SIG-M5 treated with dmso at 0.1 percent for 504 hours (cell line): ENCODE measurements around the gene NAT9.

ENCODE experiments used
- DNase-seq: peaks from one replicate; lab custom pipeline; 2025; ENCODE audit not compliant: unreplicated experiment; lab: John Stamatoyannopoulos, UW

Gene NAT9

GRCh38 chr17:74776044-74776962 is at the start of gene NAT9:
Gene NAT9, minus strand, starts transcription at chr17:74776345. Its CDS starts 647 bp downstream, at chr17:74775698.
- peak; percentile 94 for DNase-seq

DNA sequence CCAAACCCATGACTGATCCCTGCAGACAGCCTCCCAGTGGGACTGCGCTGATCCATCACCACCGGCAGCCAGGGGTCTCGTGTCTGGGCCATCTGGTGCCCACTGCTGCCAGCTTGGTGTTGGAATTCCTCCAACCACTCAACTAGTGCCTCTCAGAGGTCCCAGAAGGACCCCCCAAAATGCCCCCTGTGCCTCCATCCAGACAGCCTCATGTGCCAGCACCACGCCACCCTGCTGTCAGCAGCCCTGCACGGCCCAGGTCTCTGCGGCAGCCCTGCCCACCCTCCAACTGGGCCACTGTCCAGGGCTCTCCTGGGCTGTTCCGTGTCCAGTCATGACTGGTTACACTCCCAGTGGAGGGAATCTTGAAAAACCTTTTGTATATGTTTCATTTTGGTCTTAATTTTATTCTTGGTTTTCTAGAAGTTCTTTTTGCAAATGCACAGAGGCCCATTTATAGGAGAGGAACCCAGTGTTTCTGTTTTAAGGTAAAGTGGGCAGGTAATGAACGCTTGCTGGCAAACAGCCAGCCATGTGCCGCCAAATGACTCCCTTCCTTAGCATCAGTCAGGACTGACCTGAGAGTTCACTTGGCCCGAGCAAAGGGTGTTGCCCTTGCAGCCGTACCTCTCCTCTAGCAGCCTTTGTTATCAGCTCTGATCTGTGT is 48.9 kb upstream of the NAT9 start:
- DNase-seq, result no peak

- no peak for DNase-seq
These were observed 46.8 kb upstream of the NAT9 start for GRCh38 chr17:74822939-74823367.

GRCh38 chr17:74822335-74822938 is 46.3 kb upstream of the NAT9 start:
- DNase-seq, result no peak

GRCh38 chr17:74821655-74822334 is 45.6 kb upstream of the NAT9 start:
- no peak for DNase-seq

GRCh38 chr17:74819801-74820436 is 43.8 kb upstream of the NAT9 start:
- DNase-seq, result no peak

- no peak for DNase-seq
These were observed 42.3 kb upstream of the NAT9 start for GRCh38 chr17:74818291-74818938.

GRCh38 chr17:74816905-74817620 is 40.9 kb upstream of the NAT9 start:
- DNase-seq, result no peak

DNA sequence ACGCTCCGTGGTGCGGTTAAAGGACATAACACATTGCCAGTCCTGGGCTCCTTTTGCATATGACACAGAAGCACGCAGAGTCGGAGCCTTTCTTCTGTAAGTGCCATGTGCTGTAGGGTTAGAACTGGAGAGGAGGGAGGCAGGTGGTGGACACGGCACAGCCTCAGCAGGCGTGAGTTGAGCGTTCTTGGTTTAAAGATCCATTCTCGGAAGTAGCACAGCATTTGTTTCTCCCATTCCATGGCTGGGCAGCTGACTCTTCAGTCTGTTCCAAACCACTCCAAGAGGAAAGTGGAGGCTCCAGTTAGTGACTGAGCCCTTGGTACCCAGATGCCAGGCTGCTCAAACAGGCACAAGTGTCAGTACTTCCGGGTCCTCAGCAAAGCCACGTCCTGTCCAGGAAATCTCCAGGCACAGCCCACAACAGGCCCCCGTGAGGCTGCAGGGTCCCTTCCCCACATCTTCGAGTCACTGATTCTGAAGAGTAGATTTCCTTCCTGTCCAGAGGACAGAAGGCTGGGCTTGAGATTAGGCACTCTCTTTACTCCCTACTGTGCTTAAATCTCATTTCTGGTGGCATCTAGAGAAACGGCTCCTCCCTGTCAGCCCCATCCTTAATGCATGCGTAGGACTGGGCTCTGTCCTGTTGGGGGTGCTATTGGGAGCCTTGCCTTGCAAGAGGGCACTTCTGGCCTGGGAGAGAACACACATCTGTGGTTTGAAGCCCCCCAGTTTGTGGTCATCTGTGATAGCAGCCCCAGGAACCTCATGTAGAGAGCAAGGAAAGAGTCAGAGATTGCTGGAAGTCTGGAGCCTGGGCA is 39.6 kb upstream of the NAT9 start:
- peak; percentile 5 for DNase-seq

- DNase-seq, result no peak
These were observed 38.9 kb upstream of the NAT9 start for GRCh38 chr17:74815067-74815466.

DNA sequence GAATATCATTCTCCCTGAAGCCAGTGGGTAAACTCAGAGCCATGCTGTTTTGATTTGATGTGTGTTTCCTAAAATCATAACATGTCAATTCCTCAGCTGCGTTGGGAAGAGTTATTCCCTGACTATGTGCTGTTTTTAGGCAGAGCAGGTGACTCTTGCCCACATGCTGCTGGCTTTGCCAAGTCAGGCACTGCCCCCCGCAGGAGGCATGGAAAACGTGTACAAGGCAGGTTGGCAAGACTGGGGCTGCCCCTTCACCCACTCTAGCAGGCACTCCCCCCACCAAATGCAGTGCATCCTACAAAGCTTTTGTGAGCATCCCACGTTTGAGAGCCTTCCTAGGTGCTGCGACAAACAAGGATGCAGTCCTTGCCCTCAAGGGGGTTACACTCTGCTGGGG is 38.3 kb upstream of the NAT9 start:
- DNase-seq, result no peak

- DNase-seq, result peak; percentile 58
These were observed 36.2 kb upstream of the NAT9 start for GRCh38 chr17:74812109-74813009.

- DNase-seq, result no peak
These were observed 34.7 kb upstream of the NAT9 start for GRCh38 chr17:74810699-74811485.

- DNase-seq, result peak; percentile 17
These were observed 32.7 kb upstream of the NAT9 start for GRCh38 chr17:74808714-74809430.

GRCh38 chr17:74807925-74808324 is 31.8 kb upstream of the NAT9 start:
- DNase-seq, result no peak

DNA sequence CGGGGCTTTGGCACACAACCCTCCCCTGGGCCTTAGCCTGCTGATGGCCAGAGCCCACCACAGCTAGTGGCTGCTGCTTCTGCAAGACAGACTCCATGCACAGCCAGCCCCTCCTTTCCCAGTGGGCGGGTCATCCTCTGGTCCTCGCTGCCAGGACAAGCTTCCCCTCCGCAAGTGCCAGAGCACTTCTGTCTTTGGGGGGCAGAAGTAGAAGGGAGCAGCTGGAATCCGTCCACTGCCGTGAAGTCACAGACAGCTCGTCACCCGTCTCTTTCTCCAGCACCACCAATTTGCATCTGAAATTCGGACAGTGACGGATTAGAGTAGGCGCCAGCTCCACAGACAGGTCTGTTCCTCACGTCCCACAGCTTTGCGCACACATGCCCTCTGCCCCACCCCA is 31.3 kb upstream of the NAT9 start:
- no peak for DNase-seq
